GM19193 (cell line): ENCODE data around the gene NCAPD3.

Experiments
- POLR2A ChIP-seq: IDR thresholded peaks from 4 replicates; pipeline ENCODE4 v1.6.1; 2011; ENCODE audit not compliant: insufficient read depth, insufficient read length; ENCODE audit errors: extremely low read depth

NCAPD3 gene

GRCh38 chr11:134260983-134261382, 37.2 kb upstream of the NCAPD3 start:
- TF ChIP-seq POLR2A = no peak

- TF ChIP-seq POLR2A = no peak
Observed at GRCh38 chr11:134260503-134260902, 36.7 kb upstream of the NCAPD3 start.

GRCh38 chr11:134258577-134258976, 34.8 kb upstream of the NCAPD3 start:
- TF ChIP-seq POLR2A = no peak

- no peak for TF ChIP-seq POLR2A
Observed at GRCh38 chr11:134257101-134257500, 33.3 kb upstream of the NCAPD3 start.

GRCh38 chr11:134254433-134255183, 30.8 kb upstream of the NCAPD3 start:
- no peak for TF ChIP-seq POLR2A

- TF ChIP-seq POLR2A = peak; percentile 72
Observed at GRCh38 chr11:134253188-134253993, 29.6 kb upstream of the NCAPD3 start, which contains the start of the genes ACAD8 and THYN1. ACAD8 (plus strand) TSS chr11:134253568; CDS start chr11:134253601, 33 bp downstream. THYN1 (minus strand) TSS chr11:134253352; CDS start chr11:134252882, 470 bp downstream.

- TF ChIP-seq POLR2A = no peak
Observed at GRCh38 chr11:134252346-134253187, 28.8 kb upstream of the NCAPD3 start.

DNA sequence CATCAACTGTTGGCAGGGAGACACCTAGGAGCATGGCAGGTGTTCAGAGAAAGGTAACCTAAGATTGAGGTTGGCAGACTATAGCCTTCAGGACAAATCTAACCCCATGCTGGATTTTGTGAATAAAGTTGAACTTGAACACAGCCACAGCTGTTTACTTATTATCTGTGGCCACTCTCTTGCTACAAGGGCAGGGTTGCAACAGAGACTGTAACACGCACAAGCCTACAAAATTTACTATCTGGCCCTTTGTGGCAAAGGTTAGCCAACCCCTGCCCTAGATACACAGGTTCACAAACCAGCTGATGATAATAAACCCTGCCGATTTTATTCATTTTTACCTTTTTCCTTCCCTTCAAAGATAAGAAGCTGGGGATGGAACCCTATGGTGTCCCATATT, 26.9 kb upstream of the NCAPD3 start:
- no peak for TF ChIP-seq POLR2A

GRCh38 chr11:134250246-134250645, 26.5 kb upstream of the NCAPD3 start:
- no peak for TF ChIP-seq POLR2A

DNA sequence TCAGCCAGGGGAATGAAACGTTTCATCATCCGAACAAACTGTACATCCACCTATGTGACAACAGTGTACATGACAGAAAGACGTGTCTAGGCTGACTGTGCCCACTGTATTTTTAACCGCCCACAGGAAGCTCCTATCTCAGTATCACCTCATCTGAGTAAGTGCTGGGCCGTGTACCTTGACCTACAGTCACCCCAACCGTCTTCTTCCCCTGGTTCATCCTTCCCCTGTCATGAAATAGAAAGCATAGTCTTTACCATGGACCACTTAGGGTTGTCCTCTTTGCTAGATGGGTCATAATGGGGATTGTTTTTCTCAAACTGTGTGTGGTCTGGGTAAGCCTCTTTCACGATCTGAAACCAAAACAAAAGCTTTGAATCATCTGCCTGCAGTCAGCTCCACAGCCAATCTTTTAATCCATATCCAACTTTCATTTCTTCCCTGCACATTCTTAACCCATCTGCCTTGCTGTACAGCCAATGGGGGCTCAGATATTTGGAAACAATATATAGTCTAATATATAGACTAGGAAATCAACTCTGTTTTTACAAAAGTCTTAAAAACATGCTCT, 25.2 kb upstream of the NCAPD3 start:
- no peak for TF ChIP-seq POLR2A

GRCh38 chr11:134246678-134247077, 22.9 kb upstream of the NCAPD3 start:
- no peak for TF ChIP-seq POLR2A

DNA sequence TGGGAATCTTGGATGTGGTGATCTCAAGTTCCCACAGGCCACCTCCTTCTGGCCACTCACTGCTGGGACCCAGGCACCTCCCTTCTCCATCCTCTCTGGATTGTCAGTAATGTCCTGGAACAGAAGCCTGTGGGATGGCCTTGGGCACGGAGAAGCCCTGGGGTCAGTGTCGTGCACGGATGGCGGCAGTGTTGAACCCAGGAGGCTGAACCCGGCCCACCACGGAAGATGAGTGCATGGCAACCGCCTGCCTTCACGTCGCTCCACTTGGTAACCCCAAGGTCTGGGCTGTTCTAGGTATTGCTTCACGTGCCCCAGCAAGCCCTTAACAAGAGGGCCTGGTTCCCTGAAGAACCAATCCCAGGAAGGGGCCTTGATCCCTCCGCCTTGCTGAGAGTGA, 22.3 kb upstream of the NCAPD3 start:
- TF ChIP-seq POLR2A = no peak

DNA sequence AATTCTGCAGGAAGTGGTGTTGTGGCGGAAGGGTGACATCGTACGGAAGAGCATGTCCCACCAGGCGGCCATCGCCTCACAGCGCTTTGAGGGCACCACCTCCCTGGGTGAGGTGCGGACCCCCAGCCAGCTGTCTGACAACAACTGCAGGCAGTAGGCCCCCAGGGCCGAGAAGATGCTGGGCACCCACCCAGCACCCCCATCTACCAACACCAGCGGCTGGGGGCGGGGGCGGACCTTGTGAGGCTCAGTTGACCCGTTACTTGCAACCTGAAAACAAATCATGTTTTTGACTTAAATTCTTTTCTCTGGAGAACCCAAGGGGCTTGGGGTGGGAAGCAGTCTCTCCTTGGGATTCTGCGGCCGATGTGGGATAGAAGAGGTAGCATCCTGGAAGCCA, 21.7 kb upstream of the NCAPD3 start:
- no peak for TF ChIP-seq POLR2A

DNA sequence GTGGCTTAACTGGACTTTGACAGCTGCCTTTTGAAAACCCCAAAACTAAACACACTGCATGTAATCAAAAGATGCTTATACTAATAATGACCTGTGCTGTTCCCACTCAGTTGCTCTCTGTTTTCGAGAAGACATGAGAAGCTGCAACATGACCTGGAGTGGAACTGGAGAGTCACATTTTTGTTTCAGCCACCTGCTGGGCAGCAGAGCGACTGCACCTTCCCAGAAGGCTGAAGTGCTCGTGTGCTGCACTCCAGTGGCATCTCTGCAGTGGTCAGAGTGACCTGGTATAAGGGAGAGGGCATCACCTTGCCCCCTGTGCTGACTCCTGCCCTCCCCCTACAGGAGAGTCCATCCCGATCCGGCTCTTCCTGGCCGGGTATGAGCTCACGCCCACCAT, 20.8 kb upstream of the NCAPD3 start:
- TF ChIP-seq POLR2A = no peak

- no peak for TF ChIP-seq POLR2A
Observed at GRCh38 chr11:134243913-134244312, 20.1 kb upstream of the NCAPD3 start.

DNA sequence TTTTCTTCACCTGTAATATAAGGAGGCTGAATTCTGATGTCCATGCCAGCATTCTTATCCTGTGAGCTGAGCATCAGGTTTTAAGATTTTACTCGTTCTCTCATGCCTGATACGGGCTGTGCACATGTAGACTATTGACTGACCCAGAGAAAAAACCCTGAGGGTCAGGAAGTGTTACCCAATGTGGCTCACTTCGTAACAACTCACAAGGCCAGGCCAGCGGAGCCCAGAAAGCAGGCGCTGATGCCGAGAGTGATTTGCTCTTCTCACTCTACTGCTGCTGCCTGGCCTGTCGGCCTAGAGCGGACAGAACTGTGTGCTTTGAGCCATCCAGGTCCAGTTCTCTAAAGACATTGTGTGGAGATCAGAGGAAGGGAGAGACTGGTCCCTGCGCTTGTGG, 18.6 kb upstream of the NCAPD3 start:
- no peak for TF ChIP-seq POLR2A

DNA sequence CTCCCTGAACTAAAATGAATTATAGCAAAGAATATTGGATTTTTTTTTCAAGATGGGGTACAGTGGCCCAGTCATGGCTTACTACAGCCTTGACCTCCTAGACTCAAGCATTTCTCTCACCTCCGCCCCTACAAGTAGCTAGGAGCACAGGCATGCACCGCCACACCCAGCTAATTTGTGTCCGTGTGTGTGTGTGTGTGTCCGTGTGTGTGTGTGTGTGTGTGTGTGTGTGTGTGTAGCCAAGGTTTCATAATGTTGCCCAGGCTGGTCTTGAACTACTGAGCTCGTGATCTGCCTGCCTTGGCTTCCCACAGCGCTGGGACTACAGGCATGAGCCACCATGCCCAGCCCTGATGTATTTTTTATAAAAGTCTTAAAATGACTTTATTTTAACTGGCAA, 16.8 kb upstream of the NCAPD3 start:
- TF ChIP-seq POLR2A = no peak
